NCI-H2171 treated with DMSO at 0.1 percent for 48 hours (cell line): ENCODE results near the gene MTHFR.
A peak's percentile ranks its signal among the peaks of the same experiment; 100 is the strongest.

ENCODE experiments used
- DNase-seq: peaks from one replicate; lab custom pipeline; 2025; lab: John Stamatoyannopoulos, UW

MTHFR gene

GRCh38 chr1:11753555-11754208 is 52.1 kb downstream of the MTHFR start:
- no peak for DNase-seq

GRCh38 chr1:11752359-11753088 is 53.2 kb downstream of the MTHFR start:
- no peak for DNase-seq

- DNase-seq = no peak
Measured at GRCh38 chr1:11751087-11751486, 54.7 kb downstream of the MTHFR start.

GRCh38 chr1:11749996-11750395 is 55.8 kb downstream of the MTHFR start:
- no peak for DNase-seq

GRCh38 chr1:11749203-11749689 is 56.5 kb downstream of the MTHFR start:
- peak; percentile 15 for DNase-seq

- DNase-seq = no peak
Measured at GRCh38 chr1:11748294-11749202, 57.2 kb downstream of the MTHFR start.

GRCh38 chr1:11746795-11747487 is 58.8 kb downstream of the MTHFR start:
- no peak for DNase-seq

- DNase-seq = no peak
Measured at GRCh38 chr1:11746092-11746491, 59.7 kb downstream of the MTHFR start.

- DNase-seq = no peak
Measured at GRCh38 chr1:11744287-11744686, 61.5 kb downstream of the MTHFR start.

- DNase-seq = no peak
Measured at GRCh38 chr1:11741919-11742558, 63.7 kb downstream of the MTHFR start.

GRCh38 chr1:11741482-11741881 is 64.3 kb downstream of the MTHFR start:
- DNase-seq = no peak

GRCh38 chr1:11740258-11741192 is 65.2 kb downstream of the MTHFR start:
- no peak for DNase-seq

GRCh38 chr1:11738783-11739182 is 67.0 kb downstream of the MTHFR start:
- DNase-seq = no peak

- DNase-seq = no peak
Measured at GRCh38 chr1:11738096-11738495, 67.7 kb downstream of the MTHFR start.

GRCh38 chr1:11736746-11737639 is 68.8 kb downstream of the MTHFR start:
- DNase-seq = peak; percentile 57

- DNase-seq = peak; percentile 85
Measured at GRCh38 chr1:11735854-11736745, 69.7 kb downstream of the MTHFR start, which contains the start of gene AGTRAP. Gene AGTRAP (plus strand): TSS chr1:11736136. CDS start chr1:11736209, 73 bp downstream.
